ENCODE measurements around the gene MAPKAP1.

- no peak for TF ChIP-seq YY1 (IDR thresholded peaks at IDR 0.05; ENCODE audit: insufficient read depth, insufficient read length)
- no peak for TF ChIP-seq ZNF274 (IDR thresholded peaks at IDR 0.05; ENCODE audit: low read depth, low read length)
- no peak for TF ChIP-seq SUZ12 (IDR thresholded peaks at IDR 0.05; ENCODE audit: extremely low read depth, insufficient read depth, insufficient read length)
Observed at GRCh38 chr9:125746774-125747052, 39.7 kb upstream of the MAPKAP1 start.
